ENCODE results near the gene TPD52L1.

TPD52L1 gene

DNA sequence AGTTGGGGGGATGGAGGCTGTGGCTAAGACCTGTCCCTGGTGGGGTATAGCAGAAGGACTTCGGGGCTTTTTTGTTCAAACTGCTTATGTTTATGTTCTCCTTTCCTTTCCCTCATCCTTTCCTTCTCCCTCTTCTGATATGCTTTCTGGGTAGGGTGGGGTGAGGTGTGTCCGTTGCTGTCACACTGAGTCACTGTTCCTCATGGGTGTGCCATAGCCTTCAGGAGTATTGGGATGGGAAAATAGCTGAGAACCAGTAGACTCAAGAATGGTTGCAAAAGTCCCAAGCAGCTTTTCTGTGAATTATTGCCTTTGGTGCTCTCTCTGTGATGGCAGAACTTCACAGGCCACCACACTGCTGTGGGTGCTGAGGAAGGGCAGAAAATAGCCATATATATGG, 39.6 kb downstream of the TPD52L1 start:
- H3K36me3 ChIP-seq (ENCODE audit: control insufficient read depth in 4 of 4, insufficient read depth in 4 of 4, low read length in 3 of 4) = no peaks in the 10 kb centered on the region
- no peak overlapping the region for H3K27ac ChIP-seq (ENCODE audit: insufficient read depth in 1 of 2, low read depth in 1 of 2, low read length in 2 of 2, poor library complexity in 1 of 2, severe bottlenecking in 2 of 2)
- ChIA-PET POLR2A (no interaction called here), CTCF (interaction anchor here (0.9 to 1.3 kb wide), 3 partner anchors 9 to 11 kb away, joined by 3 read pairs; no protein-coding TSS in a partner anchor)
- no peaks in the 10 kb centered on the region for H3K27me3 ChIP-seq (replicated peaks in 2 of 5; ENCODE audit: control insufficient read depth in 4 of 5, insufficient read depth in 5 of 5, low read length in 4 of 5)
- no peaks in the 10 kb centered on the region for H3K9me3 ChIP-seq (ENCODE audit: control extremely low read depth in 1 of 5, control insufficient read depth in 4 of 5, insufficient read depth in 2 of 5, low read depth in 1 of 5, low read length in 4 of 5)
- WGBS (ENCODE audit: insufficient coverage) = no CpG with 5 or more reads among the region's 2 CpGs
- no peak for DNase-seq
- no peaks in the 10 kb centered on the region for H3K4me1 ChIP-seq (ENCODE audit: control extremely low read depth in 1 of 4, control insufficient read depth in 4 of 4, insufficient read depth in 4 of 4, low read length in 3 of 4)
- no peak overlapping the region for H3K4me3 ChIP-seq (ENCODE audit: control insufficient read depth in 1 of 7, extremely low read depth in 1 of 7, insufficient read depth in 4 of 7, low read depth in 2 of 7, low read length in 6 of 7)

DNA sequence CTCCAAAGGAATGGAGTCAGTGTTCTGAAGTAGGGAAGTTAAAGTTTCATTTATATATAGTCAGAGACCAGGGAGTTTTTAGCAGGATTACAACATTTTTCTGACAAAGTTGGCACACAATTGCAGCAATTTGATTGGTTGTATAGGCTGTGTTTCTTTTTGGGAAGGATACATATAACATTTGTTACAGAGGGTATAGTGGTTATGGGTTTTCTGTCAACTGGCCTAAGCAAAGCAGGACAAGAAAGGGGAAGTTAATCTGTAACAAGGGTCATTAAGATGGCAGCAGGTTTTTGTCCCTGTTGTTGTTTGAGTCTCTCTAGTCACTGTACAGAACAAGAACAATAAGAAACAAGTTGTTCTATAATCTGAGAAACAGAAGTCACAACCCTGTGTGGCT, 41.4 kb downstream of the TPD52L1 start:
- no peak overlapping the region for H3K4me3 ChIP-seq (ENCODE audit: control insufficient read depth in 1 of 7, extremely low read depth in 1 of 7, insufficient read depth in 4 of 7, low read depth in 2 of 7, low read length in 6 of 7)
- CTCF ChIA-PET = no interaction called here
- no peak overlapping the region for H3K27ac ChIP-seq (ENCODE audit: insufficient read depth in 1 of 2, low read depth in 1 of 2, low read length in 2 of 2, poor library complexity in 1 of 2, severe bottlenecking in 2 of 2)
- H3K4me1 ChIP-seq (ENCODE audit: control extremely low read depth in 1 of 4, control insufficient read depth in 4 of 4, insufficient read depth in 4 of 4, low read length in 3 of 4) = no peaks in the 10 kb centered on the region
- DNase-seq = peak in 2 of 3 donors; percentile 6 to 9
- H3K27me3 ChIP-seq (replicated peaks in 2 of 5; ENCODE audit: control insufficient read depth in 4 of 5, insufficient read depth in 5 of 5, low read length in 4 of 5) = no peaks in the 10 kb centered on the region
- POLR2A ChIA-PET = no interaction called here
- no peaks in the 10 kb centered on the region for H3K36me3 ChIP-seq (ENCODE audit: control insufficient read depth in 4 of 4, insufficient read depth in 4 of 4, low read length in 3 of 4)
- no peaks in the 10 kb centered on the region for H3K9me3 ChIP-seq (ENCODE audit: control extremely low read depth in 1 of 5, control insufficient read depth in 4 of 5, insufficient read depth in 2 of 5, low read depth in 1 of 5, low read length in 4 of 5)

DNA sequence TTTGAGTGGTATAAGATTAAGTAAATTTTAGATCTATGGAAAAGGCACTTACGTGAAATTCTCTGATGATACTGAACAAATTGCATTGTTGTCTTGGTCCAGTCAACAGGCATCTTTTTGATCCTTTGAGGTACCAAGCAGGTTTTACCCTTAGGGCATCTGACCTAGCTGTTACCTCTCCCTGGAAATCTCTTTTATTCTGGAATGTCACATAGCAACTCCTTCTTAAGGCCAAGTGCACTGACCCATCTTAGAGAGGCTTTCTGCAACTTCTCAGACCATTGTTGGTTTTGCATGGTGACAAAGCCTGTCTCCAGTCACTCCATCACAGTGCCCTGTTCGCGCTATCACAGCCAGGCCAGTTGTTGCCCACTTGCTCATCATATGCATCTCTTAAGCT, 42.0 kb downstream of the TPD52L1 start:
- Histone ChIP-seq H3K36me3 (ENCODE audit: control insufficient read depth in 4 of 4, insufficient read depth in 4 of 4, low read length in 3 of 4) (no peaks in the 10 kb centered on the region), H3K4me1 (ENCODE audit: control extremely low read depth in 1 of 4, control insufficient read depth in 4 of 4, insufficient read depth in 4 of 4, low read length in 3 of 4) (no peaks in the 10 kb centered on the region), H3K27ac (ENCODE audit: insufficient read depth in 1 of 2, low read depth in 1 of 2, low read length in 2 of 2, poor library complexity in 1 of 2, severe bottlenecking in 2 of 2) (no peak overlapping the region), H3K27me3 (replicated peaks in 2 of 5; ENCODE audit: control insufficient read depth in 4 of 5, insufficient read depth in 5 of 5, low read length in 4 of 5) (no peaks in the 10 kb centered on the region), H3K4me3 (ENCODE audit: control insufficient read depth in 1 of 7, extremely low read depth in 1 of 7, insufficient read depth in 4 of 7, low read depth in 2 of 7, low read length in 6 of 7) (no peak overlapping the region), H3K9me3 (ENCODE audit: control extremely low read depth in 1 of 5, control insufficient read depth in 4 of 5, insufficient read depth in 2 of 5, low read depth in 1 of 5, low read length in 4 of 5) (no peaks in the 10 kb centered on the region)
- DNase-seq = no peak
- ChIA-PET CTCF (no interaction called here), POLR2A (no interaction called here)
- 100% methylated on average over 3 of the region's 3 CpGs for WGBS (ENCODE audit: insufficient coverage)

DNA sequence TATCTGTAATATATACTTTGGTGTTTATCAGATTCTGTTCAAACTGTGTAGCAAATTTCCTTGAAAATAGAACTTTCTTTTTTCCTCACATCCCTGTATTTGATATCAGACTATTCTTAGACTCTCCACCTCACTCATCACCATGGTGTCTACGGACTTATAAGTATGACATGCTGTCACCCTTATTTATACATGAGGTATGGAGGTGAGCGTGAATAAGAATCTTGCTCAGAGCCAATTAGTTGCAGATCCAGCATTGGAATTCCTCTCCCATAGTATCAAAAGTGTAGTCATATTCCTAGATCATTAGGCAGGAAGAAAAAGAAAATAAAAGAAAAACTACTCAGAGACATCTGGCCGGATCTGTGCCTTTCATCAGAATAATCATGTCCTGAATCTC, 43.0 kb downstream of the TPD52L1 start:
- H3K27me3 ChIP-seq (replicated peaks in 2 of 5; ENCODE audit: control insufficient read depth in 4 of 5, insufficient read depth in 5 of 5, low read length in 4 of 5) = no peaks in the 10 kb centered on the region
- peaks cover 0 to 2% (median 0%) of the 10 kb centered on the region in 4 experiments for H3K4me1 ChIP-seq (ENCODE audit: control extremely low read depth in 1 of 4, control insufficient read depth in 4 of 4, insufficient read depth in 4 of 4, low read length in 3 of 4)
- no peak for DNase-seq
- WGBS (ENCODE audit: insufficient coverage) = 88% methylated on average over 1 of the region's 3 CpGs
- no peaks in the 10 kb centered on the region for H3K9me3 ChIP-seq (ENCODE audit: control extremely low read depth in 1 of 5, control insufficient read depth in 4 of 5, insufficient read depth in 2 of 5, low read depth in 1 of 5, low read length in 4 of 5)
- H3K4me3 ChIP-seq (ENCODE audit: control insufficient read depth in 1 of 7, extremely low read depth in 1 of 7, insufficient read depth in 4 of 7, low read depth in 2 of 7, low read length in 6 of 7) = no peak overlapping the region
- ChIA-PET POLR2A (no interaction called here), CTCF (no interaction called here)
- H3K36me3 ChIP-seq (ENCODE audit: control insufficient read depth in 4 of 4, insufficient read depth in 4 of 4, low read length in 3 of 4) = no peaks in the 10 kb centered on the region
- no peak overlapping the region for H3K27ac ChIP-seq (ENCODE audit: insufficient read depth in 1 of 2, low read depth in 1 of 2, low read length in 2 of 2, poor library complexity in 1 of 2, severe bottlenecking in 2 of 2)

DNA sequence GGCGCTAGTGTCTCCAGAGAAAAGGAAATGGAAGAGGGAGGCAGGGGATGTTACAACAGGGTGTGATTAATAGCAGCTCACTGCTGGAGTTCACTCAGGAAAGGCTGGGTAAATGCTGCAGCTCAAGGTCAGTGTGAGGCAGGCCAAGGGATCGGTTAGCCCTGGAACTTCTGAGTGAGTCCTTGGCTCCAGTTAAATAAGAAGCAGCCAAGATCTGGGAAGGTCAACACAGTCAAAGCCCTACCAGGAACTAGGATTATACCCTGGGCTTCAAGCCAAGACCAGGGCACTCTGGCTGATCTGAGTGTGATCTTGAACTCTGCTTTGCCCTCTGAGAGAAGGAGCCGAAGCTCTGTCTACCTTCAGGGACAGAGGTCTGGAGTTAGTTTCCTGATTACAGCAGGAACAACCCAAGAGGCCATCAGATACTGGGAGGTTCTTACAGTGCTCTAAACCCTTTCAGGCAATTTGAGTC, 44.3 kb downstream of the TPD52L1 start:
- CTCF ChIA-PET = no interaction called here

DNA sequence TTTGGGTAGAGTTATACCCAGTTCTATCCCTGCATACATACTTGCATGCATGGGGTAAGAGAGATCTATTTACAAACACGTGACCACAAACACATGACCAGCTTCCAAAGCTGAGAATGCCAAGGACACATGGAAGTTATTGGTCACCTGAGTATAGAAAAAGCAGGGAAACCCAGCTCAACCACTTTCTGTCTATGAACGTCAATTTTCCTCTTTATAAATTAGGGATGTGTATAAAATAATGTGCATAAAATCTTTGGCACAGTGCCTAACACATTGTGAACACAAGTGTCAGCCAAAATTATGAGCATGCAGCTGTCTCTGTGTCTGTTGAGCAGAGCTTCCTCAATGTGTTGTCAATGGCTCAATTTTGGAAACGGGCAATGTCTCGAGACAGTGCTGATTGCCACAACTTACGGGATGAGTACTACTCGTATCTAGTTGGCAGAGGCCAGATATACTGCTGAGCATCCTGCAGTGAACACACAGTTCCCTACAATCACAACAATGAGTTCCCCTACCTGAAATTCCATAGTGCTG, 44.9 kb downstream of the TPD52L1 start:
- Histone ChIP-seq H3K36me3 (ENCODE audit: control insufficient read depth in 4 of 4, insufficient read depth in 4 of 4, low read length in 3 of 4) (no peaks in the 10 kb centered on the region), H3K4me1 (ENCODE audit: control extremely low read depth in 1 of 4, control insufficient read depth in 4 of 4, insufficient read depth in 4 of 4, low read length in 3 of 4) (peaks cover 0 to 3% (median 1%) of the 10 kb centered on the region in 4 experiments), H3K4me3 (ENCODE audit: control insufficient read depth in 1 of 7, extremely low read depth in 1 of 7, insufficient read depth in 4 of 7, low read depth in 2 of 7, low read length in 6 of 7) (no peak overlapping the region), H3K9me3 (ENCODE audit: control extremely low read depth in 1 of 5, control insufficient read depth in 4 of 5, insufficient read depth in 2 of 5, low read depth in 1 of 5, low read length in 4 of 5) (no peaks in the 10 kb centered on the region), H3K27ac (ENCODE audit: insufficient read depth in 1 of 2, low read depth in 1 of 2, low read length in 2 of 2, poor library complexity in 1 of 2, severe bottlenecking in 2 of 2) (no peak overlapping the region), H3K27me3 (replicated peaks in 2 of 5; ENCODE audit: control insufficient read depth in 4 of 5, insufficient read depth in 5 of 5, low read length in 4 of 5) (no peaks in the 10 kb centered on the region)
- CTCF ChIA-PET = no interaction called here
- POLR2A ChIA-PET = no interaction called here
- 97% methylated on average over 4 of the region's 6 CpGs for WGBS (ENCODE audit: insufficient coverage)
- peak in 1 of 3 donors; percentile 15 for DNase-seq

More for the DNA sequence above, 44.3 kb downstream of the TPD52L1 start:
- no peaks in the 10 kb centered on the region for H3K36me3 ChIP-seq (ENCODE audit: control insufficient read depth in 4 of 4, insufficient read depth in 4 of 4, low read length in 3 of 4)
- H3K9me3 ChIP-seq (ENCODE audit: control extremely low read depth in 1 of 5, control insufficient read depth in 4 of 5, insufficient read depth in 2 of 5, low read depth in 1 of 5, low read length in 4 of 5) = no peaks in the 10 kb centered on the region
- no peak overlapping the region for H3K27ac ChIP-seq (ENCODE audit: insufficient read depth in 1 of 2, low read depth in 1 of 2, low read length in 2 of 2, poor library complexity in 1 of 2, severe bottlenecking in 2 of 2)
- peaks cover 0 to 3% (median 1%) of the 10 kb centered on the region in 4 experiments for H3K4me1 ChIP-seq (ENCODE audit: control extremely low read depth in 1 of 4, control insufficient read depth in 4 of 4, insufficient read depth in 4 of 4, low read length in 3 of 4)
- 81% methylated on average over 3 of the region's 3 CpGs for WGBS (ENCODE audit: insufficient coverage)
- no peaks in the 10 kb centered on the region for H3K27me3 ChIP-seq (replicated peaks in 2 of 5; ENCODE audit: control insufficient read depth in 4 of 5, insufficient read depth in 5 of 5, low read length in 4 of 5)
- POLR2A ChIA-PET = no interaction called here
- H3K4me3 ChIP-seq (ENCODE audit: control insufficient read depth in 1 of 7, extremely low read depth in 1 of 7, insufficient read depth in 4 of 7, low read depth in 2 of 7, low read length in 6 of 7) = no peak overlapping the region
- no peak for DNase-seq

DNA sequence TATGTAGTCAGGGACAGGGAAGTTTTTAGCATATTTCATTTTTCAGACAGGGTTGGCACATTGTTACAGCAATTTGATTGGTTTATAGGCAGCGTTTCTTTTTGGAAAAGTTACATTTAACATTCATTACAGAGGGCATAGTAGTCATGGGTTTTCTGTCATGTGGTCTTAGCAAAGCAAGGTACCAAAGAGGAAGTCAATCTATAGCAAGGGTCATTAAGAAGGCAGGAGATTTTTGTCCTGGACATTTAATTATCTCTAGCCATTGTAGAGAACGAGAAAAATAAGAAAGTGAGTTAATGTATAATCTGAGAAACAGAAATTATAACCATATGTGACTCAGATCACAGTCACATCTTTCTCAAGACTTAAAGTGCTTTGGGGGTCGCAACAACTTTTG, 47.4 kb downstream of the TPD52L1 start:
- Histone ChIP-seq H3K4me3 (ENCODE audit: control insufficient read depth in 1 of 7, extremely low read depth in 1 of 7, insufficient read depth in 4 of 7, low read depth in 2 of 7, low read length in 6 of 7) (no peak overlapping the region), H3K4me1 (ENCODE audit: control extremely low read depth in 1 of 4, control insufficient read depth in 4 of 4, insufficient read depth in 4 of 4, low read length in 3 of 4) (peaks cover 0 to 3% (median 1%) of the 10 kb centered on the region in 4 experiments), H3K27ac (ENCODE audit: insufficient read depth in 1 of 2, low read depth in 1 of 2, low read length in 2 of 2, poor library complexity in 1 of 2, severe bottlenecking in 2 of 2) (no peak overlapping the region), H3K36me3 (ENCODE audit: control insufficient read depth in 4 of 4, insufficient read depth in 4 of 4, low read length in 3 of 4) (no peaks in the 10 kb centered on the region), H3K9me3 (ENCODE audit: control extremely low read depth in 1 of 5, control insufficient read depth in 4 of 5, insufficient read depth in 2 of 5, low read depth in 1 of 5, low read length in 4 of 5) (no peaks in the 10 kb centered on the region), H3K27me3 (replicated peaks in 2 of 5; ENCODE audit: control insufficient read depth in 4 of 5, insufficient read depth in 5 of 5, low read length in 4 of 5) (no peaks in the 10 kb centered on the region)
- no peak for DNase-seq
- ChIA-PET CTCF (no interaction called here), POLR2A (no interaction called here)
- no CpG with 5 or more reads among the region's 3 CpGs for WGBS (ENCODE audit: insufficient coverage)

All from common myeloid progenitor, CD34-positive (primary cell).